Amniotic epithelial cell (primary cell): Measurements from ENCODE around the gene DNAJB12.
"Not testable (repeated sequence)": the region's sequence is repeated elsewhere in the genome, so short reads cannot be mapped to it uniquely, and the experiment has no call there.

Source experiments
- DNase-seq: peaks from one replicate; pipeline ENCODE4 v3.0.0-alpha.2; 2010; ENCODE audit warnings: low read depth

DNAJB12 gene

GRCh38 chr10:72354356-72355213 lies at the start of gene DNAJB12:
TSS of gene DNAJB12 (minus strand) at chr10:72354919. CDS start at chr10:72354897, 22 bp downstream.
- peak; percentile 97 for DNase-seq

- not testable (repeated sequence) for DNase-seq
These were observed 40.9 kb upstream of the DNAJB12 start for GRCh38 chr10:72395581-72395980.

- DNase-seq: no peak
These were observed 37.9 kb upstream of the DNAJB12 start for GRCh38 chr10:72392571-72392970.

- no peak for DNase-seq
These were observed 36.0 kb upstream of the DNAJB12 start for GRCh38 chr10:72390764-72391163.

GRCh38 chr10:72389716-72390115 lies 35.0 kb upstream of the DNAJB12 start:
- DNase-seq: no peak

GRCh38 chr10:72389014-72389413 lies 34.3 kb upstream of the DNAJB12 start:
- DNase-seq: no peak

- DNase-seq: no peak
These were observed 33.3 kb upstream of the DNAJB12 start for GRCh38 chr10:72388062-72388461.

GRCh38 chr10:72386916-72387586 lies 32.3 kb upstream of the DNAJB12 start:
- DNase-seq: no peak

GRCh38 chr10:72385724-72386123 lies 31.0 kb upstream of the DNAJB12 start:
- no peak for DNase-seq

GRCh38 chr10:72384982-72385381 lies 30.3 kb upstream of the DNAJB12 start:
- not testable (repeated sequence) for DNase-seq

- no peak for DNase-seq
These were observed 25.1 kb upstream of the DNAJB12 start for GRCh38 chr10:72379776-72380175.

- no peak for DNase-seq
These were observed 24.3 kb upstream of the DNAJB12 start for GRCh38 chr10:72379062-72379461.

GRCh38 chr10:72375585-72375984 lies 20.9 kb upstream of the DNAJB12 start:
- DNase-seq: peak; percentile 30

GRCh38 chr10:72375173-72375572 lies 20.5 kb upstream of the DNAJB12 start:
- DNase-seq: peak; percentile 41

GRCh38 chr10:72370201-72370722 lies 15.5 kb upstream of the DNAJB12 start:
- no peak for DNase-seq

- DNase-seq: no peak
These were observed 12.7 kb upstream of the DNAJB12 start for GRCh38 chr10:72367301-72367960.

GRCh38 chr10:72365106-72365895 lies 10.6 kb upstream of the DNAJB12 start:
- no peak for DNase-seq

GRCh38 chr10:72364239-72364777 lies 9.6 kb upstream of the DNAJB12 start:
- peak; percentile 94 for DNase-seq

- no peak for DNase-seq
These were observed 2.3 kb upstream of the DNAJB12 start for GRCh38 chr10:72356987-72357386.

GRCh38 chr10:72356115-72356514 lies 1.4 kb upstream of the DNAJB12 start:
- no peak for DNase-seq

GRCh38 chr10:72355214-72355555 lies 466 bp upstream of the DNAJB12 start:
- no peak for DNase-seq

GRCh38 chr10:72353965-72354355 lies 759 bp downstream of the DNAJB12 start:
- peak; percentile 41 for DNase-seq
